Muscle layer of colon (tissue), 2 donors: ENCODE measurements around the gene DEFB108B.
"Not testable (repeated sequence)": the region's sequence is repeated elsewhere in the genome, so short reads cannot be mapped to it uniquely, and the experiment has no call there.

Source experiments
- H3K27ac ChIP-seq: one replicate; pipeline ENCODE4 v1.7.0; 2013; ENCODE audit warnings: low read depth, mild to moderate bottlenecking, low read length, moderate library complexity
- H3K27me3 ChIP-seq, 2 donors: one replicate each; pipeline ENCODE4 v1.7.0; 2013; ENCODE audit warnings: low read length in 2 of 2, mild to moderate bottlenecking in 2 of 2; ENCODE audit not compliant: insufficient read depth in 2 of 2, control insufficient read depth in 1 of 2
- H3K36me3 ChIP-seq: one replicate; pipeline ENCODE4 v1.7.0; 2013; ENCODE audit warnings: mild to moderate bottlenecking, low read length; ENCODE audit not compliant: insufficient read depth
- H3K4me1 ChIP-seq: one replicate; pipeline ENCODE4 v1.7.0; 2013; ENCODE audit warnings: mild to moderate bottlenecking, low read length; ENCODE audit not compliant: insufficient read depth
- H3K4me3 ChIP-seq, 2 donors: one replicate each; pipeline ENCODE4 v1.7.0; 2013; ENCODE audit warnings: low read length in 2 of 2, low read depth in 1 of 2, mild to moderate bottlenecking in 1 of 2, moderate library complexity in 1 of 2
- H3K9ac ChIP-seq: one replicate; pipeline ENCODE4 v1.7.0; 2013; ENCODE audit warnings: low read length
- H3K9me3 ChIP-seq: one replicate; pipeline ENCODE4 v1.7.0; 2013; ENCODE audit warnings: mild to moderate bottlenecking, low read length
- donor health status: abdominal sarcoma.
- donor health status: Adenocarcinoma of cecum.

DEFB108B gene

GRCh38 chr11:71842720-71843119 is 9.7 kb downstream of the DEFB108B start:
- H3K9ac ChIP-seq, H3K4me3 ChIP-seq, H3K9me3 ChIP-seq, H3K36me3 ChIP-seq, H3K27ac ChIP-seq, H3K4me1 ChIP-seq, H3K27me3 ChIP-seq: not testable (repeated sequence)

GRCh38 chr11:71843355-71843754 is 10.4 kb downstream of the DEFB108B start:
- H3K36me3 ChIP-seq, H3K9ac ChIP-seq, H3K27ac ChIP-seq, H3K9me3 ChIP-seq, H3K27me3 ChIP-seq, H3K4me1 ChIP-seq, H3K4me3 ChIP-seq: not testable (repeated sequence)

DNA sequence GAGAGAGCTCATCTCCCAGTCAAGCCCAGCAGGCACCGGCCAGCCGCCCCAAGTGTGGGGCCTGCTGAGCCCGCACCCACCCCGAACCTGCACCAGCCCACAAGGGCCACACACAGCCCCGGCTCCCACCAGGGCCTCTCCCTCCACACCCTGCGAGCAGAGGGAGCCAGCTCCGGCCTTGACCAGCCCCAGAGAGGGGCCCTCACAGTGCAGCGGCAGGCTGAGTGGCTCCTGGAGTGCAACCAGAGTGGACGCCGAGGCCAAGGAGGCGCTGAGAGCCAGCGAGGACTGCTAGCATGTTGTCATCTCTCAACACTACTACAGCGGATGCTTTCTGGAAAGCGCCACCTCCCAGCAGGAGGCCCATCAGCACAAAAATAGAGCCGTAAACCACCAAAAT is 10.9 kb downstream of the DEFB108B start:
- Histone ChIP-seq H3K27me3 (no peaks in the 10 kb centered on the region), H3K4me3 (no peak overlapping the region), H3K9ac (no peak overlapping the region), H3K27ac (no peak overlapping the region), H3K9me3 (no peaks in the 10 kb centered on the region), H3K36me3 (no peaks in the 10 kb centered on the region), H3K4me1 (no peaks in the 10 kb centered on the region)

GRCh38 chr11:71853895-71854294 is 20.9 kb downstream of the DEFB108B start:
- H3K36me3 ChIP-seq, H3K4me1 ChIP-seq, H3K27me3 ChIP-seq, H3K4me3 ChIP-seq, H3K27ac ChIP-seq, H3K9ac ChIP-seq, H3K9me3 ChIP-seq: not testable (repeated sequence)

- not testable (repeated sequence) for H3K9me3 ChIP-seq, H3K4me1 ChIP-seq, H3K27ac ChIP-seq, H3K27me3 ChIP-seq, H3K4me3 ChIP-seq, H3K36me3 ChIP-seq, H3K9ac ChIP-seq
Measured at GRCh38 chr11:71855880-71856279, 22.9 kb downstream of the DEFB108B start.

GRCh38 chr11:71860835-71861234 is 27.8 kb downstream of the DEFB108B start:
- H3K27ac ChIP-seq, H3K4me3 ChIP-seq, H3K9ac ChIP-seq, H3K9me3 ChIP-seq, H3K36me3 ChIP-seq, H3K4me1 ChIP-seq, H3K27me3 ChIP-seq: not testable (repeated sequence)

- H3K36me3 ChIP-seq, H3K9ac ChIP-seq, H3K4me1 ChIP-seq, H3K9me3 ChIP-seq, H3K4me3 ChIP-seq, H3K27ac ChIP-seq, H3K27me3 ChIP-seq: not testable (repeated sequence)
Measured at GRCh38 chr11:71863978-71864627, 31.1 kb downstream of the DEFB108B start.

- H3K27ac ChIP-seq, H3K9ac ChIP-seq, H3K27me3 ChIP-seq, H3K4me3 ChIP-seq, H3K4me1 ChIP-seq, H3K36me3 ChIP-seq, H3K9me3 ChIP-seq: not testable (repeated sequence)
Measured at GRCh38 chr11:71867209-71867608, 34.2 kb downstream of the DEFB108B start.

GRCh38 chr11:71869931-71870330 is 36.9 kb downstream of the DEFB108B start:
- H3K4me1 ChIP-seq, H3K9me3 ChIP-seq, H3K27me3 ChIP-seq, H3K9ac ChIP-seq, H3K4me3 ChIP-seq, H3K27ac ChIP-seq, H3K36me3 ChIP-seq: not testable (repeated sequence)

DNA sequence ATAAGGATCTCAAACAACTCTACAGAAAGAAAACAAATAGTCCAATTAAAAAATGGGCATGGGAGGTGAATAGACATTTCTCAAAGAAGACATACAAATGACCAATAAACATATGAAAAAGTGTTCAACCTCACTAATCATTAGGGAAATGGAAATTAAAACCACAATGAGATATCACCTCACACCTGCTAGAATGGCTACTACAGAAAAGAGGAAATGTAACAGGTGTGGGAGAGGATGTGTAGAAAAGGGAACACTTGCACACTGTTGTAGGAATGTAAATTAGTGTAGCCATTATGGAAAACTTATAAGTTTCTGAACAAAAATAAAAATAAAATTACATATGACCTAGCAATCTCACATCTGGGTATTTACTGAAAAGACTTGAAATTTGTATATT is 37.7 kb downstream of the DEFB108B start:
- H3K27ac ChIP-seq, H3K36me3 ChIP-seq, H3K9ac ChIP-seq, H3K9me3 ChIP-seq, H3K27me3 ChIP-seq, H3K4me1 ChIP-seq, H3K4me3 ChIP-seq: not testable (repeated sequence)

- not testable (repeated sequence) for H3K36me3 ChIP-seq, H3K27me3 ChIP-seq, H3K9me3 ChIP-seq, H3K4me3 ChIP-seq, H3K9ac ChIP-seq, H3K27ac ChIP-seq, H3K4me1 ChIP-seq
Measured at GRCh38 chr11:71876262-71876661, 43.3 kb downstream of the DEFB108B start.

- H3K9me3 ChIP-seq, H3K9ac ChIP-seq, H3K27ac ChIP-seq, H3K36me3 ChIP-seq, H3K4me1 ChIP-seq, H3K4me3 ChIP-seq, H3K27me3 ChIP-seq: not testable (repeated sequence)
Measured at GRCh38 chr11:71878059-71878458, 45.1 kb downstream of the DEFB108B start, which contains the start of gene DEFB131B. TSS of gene DEFB131B (plus strand) at chr11:71878453. CDS start at chr11:71878453, 0 bp downstream.
